Caco-2 (cell line): ENCODE measurements around the gene KIRREL3. TPM values are rescaled to one million over a fixed set of nuclear protein-coding genes. Genes with fewer than 3 reads are reported as not detected.

ENCODE experiments used
- BruUV-seq: library from RNA; stranded (reverse); fragments of 400-500 nt; replicated peaks from 2 replicates; lab custom pipeline; 2021; lab: Mats Ljungman, UMichigan
- CTCF ChIA-PET: fragments of 300-600 bp; sonication (Branson Sonifier 250); formaldehyde crosslinking; loops from one replicate; lab custom pipeline; 2022; ENCODE audit warnings: antibody characterized with exemption; lab: Charles Lee
- POLR2A ChIA-PET: fragments of 300-600 bp; sonication (Branson Sonifier 250); formaldehyde crosslinking; loops from one replicate; lab custom pipeline; 2022; ENCODE audit warnings: antibody characterized with exemption; lab: Charles Lee
- DNase-seq, 2 experiments: peaks; one replicate each; pipeline versions ENCODE4 v3.0.0 to v3.0.0-alpha.2; 2020 to 2022
- H3K27me3 ChIP-seq: replicated peaks from 2 replicates; pipeline ENCODE4 v1.6.0; 2011; ENCODE audit warnings: low read length; ENCODE audit not compliant: control insufficient read depth, insufficient read depth
- H3K36me3 ChIP-seq: 2 replicates; pipeline ENCODE4 v1.5.1; 2011; ENCODE audit warnings: low read length; ENCODE audit not compliant: control insufficient read depth, insufficient read depth
- H3K4me1 ChIP-seq: fragments of 250-450 bp; sonication (Bioruptor Pico); 2 replicates; pipeline ENCODE4 v1.5.1; 2020; ENCODE audit warnings: mild to moderate bottlenecking
- H3K4me3 ChIP-seq: 2 replicates; pipeline ENCODE4 v1.5.1; 2011; ENCODE audit warnings: low read depth, mild to moderate bottlenecking, control low read depth, low read length
- H3K9me3 ChIP-seq: fragments of 250-450 bp; sonication (Bioruptor Pico); 2 replicates; pipeline ENCODE4 v1.5.1; 2020; ENCODE audit warnings: mild to moderate bottlenecking, moderate library complexity
- H3K27ac Mint-ChIP-seq: one replicate; pipeline ENCODE4 v1.8.0; 2022; ENCODE audit warnings: mixed read lengths; ENCODE audit not compliant: unreplicated experiment
- H3K27me3 Mint-ChIP-seq: one replicate; pipeline ENCODE4 v1.8.0; 2022; ENCODE audit warnings: mixed read lengths; ENCODE audit not compliant: insufficient read depth, unreplicated experiment
- H3K36me3 Mint-ChIP-seq: one replicate; pipeline ENCODE4 v1.8.0; 2022; ENCODE audit warnings: mild to moderate bottlenecking, mixed read lengths; ENCODE audit not compliant: insufficient read depth, unreplicated experiment
- H3K4me1 Mint-ChIP-seq: one replicate; pipeline ENCODE4 v1.8.0; 2022; ENCODE audit warnings: low read depth, mixed read lengths; ENCODE audit not compliant: unreplicated experiment
- H3K4me3 Mint-ChIP-seq: one replicate; pipeline ENCODE4 v1.8.0; 2022; ENCODE audit warnings: mild to moderate bottlenecking, moderate library complexity, mixed read lengths; ENCODE audit not compliant: unreplicated experiment
- H3K9me3 Mint-ChIP-seq: one replicate; pipeline ENCODE4 v1.8.0; 2022; ENCODE audit warnings: mixed read lengths; ENCODE audit not compliant: unreplicated experiment
- CTCF ChIP-seq, 2 experiments: fragments of 200-600 bp in 1 of 2; IDR thresholded peaks; 1 replicate in 1 of 2; 2 replicates in 1 of 2; pipeline versions ENCODE4 v1.5.1 to v1.8.0; 2011 to 2022; ENCODE audit warnings: antibody characterized with exemption in 1 of 2, control low read depth in 1 of 2, inconsistent platforms in 1 of 2, low read depth in 1 of 2, low read length in 1 of 2, mild to moderate bottlenecking in 1 of 2, moderate library complexity in 1 of 2; ENCODE audit not compliant: insufficient read depth in 1 of 2, severe bottlenecking in 1 of 2, unreplicated experiment in 1 of 2
- intact Hi-C: fragments of 100-400 bp; cut with micrococcal nuclease; formaldehyde crosslinking; loops from one replicate; pipeline ENCODE4 v1.10.0; 2022; ENCODE audit not compliant: unreplicated experiment
- total RNA-seq: library from RNA; stranded (reverse); gene quantifications from 2 replicates; pipeline ENCODE4 v1.2.3, GENCODE V29; 2022

KIRREL3 gene
- total RNA-seq, 1 experiment from 2014 or later = not detected

- TF ChIP-seq CTCF (IDR thresholded peaks at IDR 0.05; ENCODE audit: insufficient read depth in 1 of 2, low read depth in 1 of 2, low read length in 1 of 2, severe bottlenecking in 1 of 2, unreplicated experiment in 1 of 2) = no peak
- no peaks in the 10 kb centered on the region for H3K36me3 Mint-ChIP-seq
- H3K27me3 ChIP-seq = peaks cover 7% of the 10 kb centered on the region
- POLR2A ChIA-PET = no interaction called here
- H3K27ac Mint-ChIP-seq = no peak overlapping the region
- peaks cover 19% of the 10 kb centered on the region for H3K9me3 ChIP-seq
- H3K27me3 Mint-ChIP-seq = peaks cover 31% of the 10 kb centered on the region
- no peak overlapping the region for H3K4me3 Mint-ChIP-seq
- CTCF ChIA-PET = interaction anchor here (2.0 kb wide), 1 partner anchor 21 kb away, joined by 9 read pairs; no protein-coding TSS in a partner anchor
- intact Hi-C loops = no loop called here
- H3K4me1 ChIP-seq = no peaks in the 10 kb centered on the region
- no peaks in the 10 kb centered on the region for H3K4me1 Mint-ChIP-seq
- H3K9me3 Mint-ChIP-seq = peaks cover 10% of the 10 kb centered on the region
- BruUV-seq = no TSS peak
- no peaks in the 10 kb centered on the region for H3K36me3 ChIP-seq
- H3K4me3 ChIP-seq = no peak overlapping the region
- no peak for DNase-seq
Observed at GRCh38 chr11:126502159-126502558, 498.4 kb downstream of the KIRREL3 start.

DNA sequence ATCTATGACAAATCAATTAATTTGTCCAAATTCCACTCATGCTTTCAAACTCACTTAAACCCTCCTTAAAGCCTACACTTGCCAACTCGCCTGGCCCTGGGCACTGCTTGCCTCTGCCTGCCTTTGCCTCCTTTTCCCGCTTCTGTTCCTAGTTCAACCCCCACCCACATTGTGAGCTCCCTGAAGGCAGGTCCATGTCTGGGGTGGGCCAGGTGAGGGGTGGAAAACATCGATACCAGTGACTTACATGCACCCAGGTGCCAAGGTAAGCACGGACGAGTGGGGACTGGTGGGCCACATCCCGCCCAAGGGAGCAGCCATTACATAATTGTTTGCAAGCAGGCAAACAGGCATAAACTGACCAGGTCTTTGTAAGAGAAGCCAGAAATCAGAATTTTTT lies 498.9 kb downstream of the KIRREL3 start:
- peaks cover 10% of the 10 kb centered on the region for H3K9me3 Mint-ChIP-seq
- no peaks in the 10 kb centered on the region for H3K4me1 ChIP-seq
- intact Hi-C loops = no loop called here
- H3K27me3 Mint-ChIP-seq = peaks cover 35% of the 10 kb centered on the region
- no peak overlapping the region for H3K4me3 ChIP-seq
- no TSS peak for BruUV-seq
- peaks cover 10% of the 10 kb centered on the region for H3K27me3 ChIP-seq
- TF ChIP-seq CTCF (IDR thresholded peaks at IDR 0.05; ENCODE audit: insufficient read depth in 1 of 2, low read depth in 1 of 2, low read length in 1 of 2, severe bottlenecking in 1 of 2, unreplicated experiment in 1 of 2) = no peak
- CTCF ChIA-PET = interaction anchor here (2.0 kb wide), 1 partner anchor 21 kb away, joined by 9 read pairs; no protein-coding TSS in a partner anchor
- H3K4me3 Mint-ChIP-seq = no peak overlapping the region
- no peaks in the 10 kb centered on the region for H3K4me1 Mint-ChIP-seq
- DNase-seq = no peak
- no peaks in the 10 kb centered on the region for H3K36me3 Mint-ChIP-seq
- H3K36me3 ChIP-seq = no peaks in the 10 kb centered on the region
- POLR2A ChIA-PET = no interaction called here
- H3K27ac Mint-ChIP-seq = no peak overlapping the region
- H3K9me3 ChIP-seq = peaks cover 19% of the 10 kb centered on the region

DNA sequence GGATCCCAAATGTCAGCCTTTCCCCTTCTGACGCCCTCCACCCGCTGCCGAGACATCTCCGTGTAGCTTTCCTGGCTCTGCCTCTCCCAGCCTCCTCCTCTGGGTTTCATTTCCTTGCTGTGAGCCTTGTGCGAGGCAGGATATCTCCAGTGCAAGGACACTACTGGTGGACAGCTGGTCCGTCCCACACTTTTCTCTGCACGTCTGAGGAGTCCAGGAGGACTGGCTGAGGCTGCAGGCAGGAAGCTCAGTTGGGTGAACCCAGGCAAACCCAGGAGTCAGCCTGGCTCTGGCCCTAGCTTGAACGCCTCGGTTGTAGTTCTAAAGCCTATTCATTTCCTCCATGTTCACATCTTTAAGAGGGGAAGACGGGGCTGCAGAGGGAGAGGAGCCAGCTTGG lies 499.6 kb downstream of the KIRREL3 start:
- Mint-ChIP-seq H3K36me3 (no peaks in the 10 kb centered on the region), H3K27me3 (peaks cover 35% of the 10 kb centered on the region), H3K9me3 (peaks cover 9% of the 10 kb centered on the region), H3K4me1 (no peaks in the 10 kb centered on the region), H3K27ac (no peak overlapping the region), H3K4me3 (no peak overlapping the region)
- no peak for DNase-seq
- peaks cover 10% of the 10 kb centered on the region for H3K27me3 ChIP-seq
- CTCF ChIA-PET = interaction anchor here (2.0 kb wide), 1 partner anchor 20 kb away, joined by 9 read pairs; no protein-coding TSS in a partner anchor
- TF ChIP-seq CTCF (IDR thresholded peaks at IDR 0.05; ENCODE audit: insufficient read depth in 1 of 2, low read depth in 1 of 2, low read length in 1 of 2, severe bottlenecking in 1 of 2, unreplicated experiment in 1 of 2) = no peak
- BruUV-seq = no TSS peak
- intact Hi-C loops = no loop called here
- POLR2A ChIA-PET = no interaction called here
- no peaks in the 10 kb centered on the region for H3K4me1 ChIP-seq
- no peaks in the 10 kb centered on the region for H3K36me3 ChIP-seq
- peaks cover 14% of the 10 kb centered on the region; the same call in 1 of the 2 replicates for H3K9me3 ChIP-seq
- H3K4me3 ChIP-seq = no peak overlapping the region
